Mesothelial cell of epicardium (in vitro differentiated cells): Measurements from ENCODE around the gene PPP1R14D. TPM values are rescaled to one million over a fixed set of nuclear protein-coding genes. Genes with fewer than 3 reads are reported as not detected.

Source experiments
- DNase-seq, 2 experiments: peaks; one replicate each; pipeline ENCODE4 v3.0.0; 2021; ENCODE audit warnings: low spot score in 2 of 2; ENCODE audit not compliant: unreplicated experiment in 2 of 2
- H3K27ac Mint-ChIP-seq: 2 replicates; pipeline ENCODE4 v1.8.0; 2021; ENCODE audit warnings: mixed read lengths
- H3K27me3 Mint-ChIP-seq: 2 replicates; pipeline ENCODE4 v1.8.0; 2021; ENCODE audit warnings: low read depth, mixed read lengths
- H3K36me3 Mint-ChIP-seq: 2 replicates; pipeline ENCODE4 v1.8.0; 2021; ENCODE audit warnings: mixed read lengths
- H3K4me1 Mint-ChIP-seq: 2 replicates; pipeline ENCODE4 v1.8.0; 2021; ENCODE audit warnings: mixed read lengths
- H3K4me3 Mint-ChIP-seq: 2 replicates; pipeline ENCODE4 v1.8.0; 2021; ENCODE audit warnings: mild to moderate bottlenecking, moderate library complexity, mixed read lengths
- H3K9me3 Mint-ChIP-seq: 2 replicates; pipeline ENCODE4 v1.8.0; 2021; ENCODE audit warnings: mixed read lengths
- CTCF ChIP-seq: fragments of 200-600 bp; sonication (generic); IDR thresholded peaks from one replicate; pipeline ENCODE4 v1.5.0; 2021; ENCODE audit warnings: antibody characterized with exemption; ENCODE audit not compliant: unreplicated experiment
- total RNA-seq: library from RNA; stranded (reverse); gene quantifications from 3 replicates; pipeline ENCODE4 v1.2.1, GENCODE V29; 2021

Gene PPP1R14D
- total RNA-seq, 1 donor from 2014 or later = 1.7 TPM

- H3K27ac Mint-ChIP-seq = no peak overlapping the region
- no peak for TF ChIP-seq CTCF
- DNase-seq = no peak
- no peak overlapping the region for H3K4me3 Mint-ChIP-seq
- peaks cover 12% of the 10 kb centered on the region for H3K36me3 Mint-ChIP-seq
- H3K9me3 Mint-ChIP-seq = no peaks in the 10 kb centered on the region
- no peaks in the 10 kb centered on the region for H3K27me3 Mint-ChIP-seq
- H3K4me1 Mint-ChIP-seq = peaks cover 34% of the 10 kb centered on the region
Measured at GRCh38 chr15:40790718-40791117, 37.8 kb downstream of the PPP1R14D start.

- Mint-ChIP-seq H3K4me1 (peaks cover 41% of the 10 kb centered on the region), H3K9me3 (no peaks in the 10 kb centered on the region), H3K27ac (no peak overlapping the region), H3K36me3 (peaks cover 12% of the 10 kb centered on the region), H3K4me3 (no peak overlapping the region), H3K27me3 (no peaks in the 10 kb centered on the region)
- no peak for TF ChIP-seq CTCF
- no peak for DNase-seq
Measured at GRCh38 chr15:40789999-40790398, 38.5 kb downstream of the PPP1R14D start.

- peaks cover 12% of the 10 kb centered on the region for H3K36me3 Mint-ChIP-seq
- H3K27ac Mint-ChIP-seq = peak overlapping the region; percentile 77
- no peak for TF ChIP-seq CTCF
- no peaks in the 10 kb centered on the region for H3K9me3 Mint-ChIP-seq
- no peak for DNase-seq
- no peaks in the 10 kb centered on the region for H3K27me3 Mint-ChIP-seq
- H3K4me3 Mint-ChIP-seq = no peak overlapping the region
- H3K4me1 Mint-ChIP-seq = peaks cover 41% of the 10 kb centered on the region
Measured at GRCh38 chr15:40789119-40789518, 39.4 kb downstream of the PPP1R14D start.

GRCh38 chr15:40787991-40788390 lies 40.5 kb downstream of the PPP1R14D start:
- no peak overlapping the region for H3K4me3 Mint-ChIP-seq
- TF ChIP-seq CTCF = no peak
- no peaks in the 10 kb centered on the region for H3K9me3 Mint-ChIP-seq
- peaks cover 5% of the 10 kb centered on the region for H3K36me3 Mint-ChIP-seq
- DNase-seq = no peak
- no peaks in the 10 kb centered on the region for H3K27me3 Mint-ChIP-seq
- peak overlapping the region; percentile 92 for H3K27ac Mint-ChIP-seq
- peaks cover 41% of the 10 kb centered on the region for H3K4me1 Mint-ChIP-seq

GRCh38 chr15:40787344-40787841 lies 41.1 kb downstream of the PPP1R14D start:
- no peaks in the 10 kb centered on the region for H3K27me3 Mint-ChIP-seq
- H3K27ac Mint-ChIP-seq = peak overlapping the region; percentile 92
- H3K9me3 Mint-ChIP-seq = no peaks in the 10 kb centered on the region
- DNase-seq = peak in 1 of 2 experiments; percentile 68
- H3K36me3 Mint-ChIP-seq = peaks cover 5% of the 10 kb centered on the region
- peaks cover 41% of the 10 kb centered on the region for H3K4me1 Mint-ChIP-seq
- H3K4me3 Mint-ChIP-seq = no peak overlapping the region
- no peak for TF ChIP-seq CTCF

- Mint-ChIP-seq H3K27ac (peak overlapping the region; percentile 77), H3K9me3 (no peaks in the 10 kb centered on the region), H3K36me3 (no peaks in the 10 kb centered on the region), H3K4me1 (peaks cover 41% of the 10 kb centered on the region), H3K4me3 (no peak overlapping the region), H3K27me3 (no peaks in the 10 kb centered on the region)
- DNase-seq = no peak
- no peak for TF ChIP-seq CTCF
Measured at GRCh38 chr15:40785814-40786213, 42.7 kb downstream of the PPP1R14D start.
